Suppressor macrophage (primary cell): ENCODE results near the gene PSMG4.
"Not testable (repeated sequence)": the region's sequence is repeated elsewhere in the genome, so short reads cannot be mapped to it uniquely, and the experiment has no call there.

ENCODE experiments used
- DNase-seq, 4 experiments: peaks; one replicate each; pipeline ENCODE4 v3.0.0-alpha.2; 2020 to 2022

The PSMG4 gene

DNA sequence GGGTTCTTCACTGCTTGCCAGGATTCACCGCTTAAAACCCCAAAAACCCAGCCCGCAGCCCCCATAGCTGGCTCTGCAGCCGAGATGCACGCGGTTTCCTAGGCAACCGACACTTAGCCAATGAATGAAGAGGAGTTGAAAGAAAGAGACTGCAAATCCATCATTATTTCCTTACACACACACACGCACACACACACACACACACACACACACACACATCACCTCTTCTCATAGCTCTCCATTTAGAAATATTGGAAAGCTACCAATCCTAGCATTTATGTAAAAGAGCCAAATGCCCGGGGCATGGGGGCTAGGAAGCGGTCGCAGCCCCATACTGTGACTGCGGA, 27.9 kb upstream of the PSMG4 start:
- no peak for DNase-seq

GRCh38 chr6:3231247-3232016, 27.3 kb upstream of the PSMG4 start:
- DNase-seq: peak in 2 of 4 experiments; percentile 6 to 17

DNA sequence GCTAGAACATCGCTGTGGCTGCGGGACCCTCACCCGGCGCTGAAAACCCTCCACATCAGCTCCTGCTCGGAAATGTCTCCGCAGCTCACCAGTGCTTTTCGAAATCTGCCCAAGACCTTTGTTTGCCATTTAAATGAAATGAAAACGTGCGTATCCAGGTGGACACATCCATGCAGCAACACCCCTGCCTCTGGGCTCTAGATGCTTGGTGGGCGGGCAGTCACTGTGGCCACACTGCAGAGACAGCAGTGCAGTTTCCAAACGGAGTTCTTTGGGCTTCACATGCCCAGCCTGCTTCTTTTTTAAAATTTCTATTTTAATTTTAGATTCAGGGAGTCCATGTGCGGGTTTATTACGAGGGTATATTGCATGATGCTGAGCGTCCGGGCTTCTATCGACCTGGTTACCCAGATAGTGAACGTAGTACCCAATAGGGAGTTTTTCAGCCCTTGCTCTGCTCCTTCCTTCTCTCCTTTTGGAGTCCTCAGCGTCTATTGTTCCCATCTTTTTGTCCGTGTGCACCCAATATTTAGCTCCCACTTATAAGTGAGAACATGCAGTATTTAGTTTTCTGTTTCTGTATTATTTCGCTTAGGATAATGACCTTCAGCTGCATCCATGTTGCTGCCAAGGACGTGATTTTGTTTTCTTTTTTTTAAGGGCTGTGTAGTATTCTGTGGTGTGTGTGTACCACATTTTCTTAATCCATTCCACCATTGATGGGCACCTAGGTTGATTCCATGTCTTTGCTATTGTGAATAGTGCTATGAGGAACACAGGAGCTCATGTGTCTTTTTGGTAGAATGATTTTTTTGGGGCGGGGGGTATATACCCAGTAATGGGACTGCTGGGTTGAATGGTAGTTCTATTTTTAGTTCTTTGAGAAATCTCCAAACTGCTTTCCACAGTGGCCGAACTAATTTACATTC, 26.5 kb upstream of the PSMG4 start:
- DNase-seq: no peak

- DNase-seq: no peak
Measured at GRCh38 chr6:3233321-3233720, 25.4 kb upstream of the PSMG4 start.

DNA sequence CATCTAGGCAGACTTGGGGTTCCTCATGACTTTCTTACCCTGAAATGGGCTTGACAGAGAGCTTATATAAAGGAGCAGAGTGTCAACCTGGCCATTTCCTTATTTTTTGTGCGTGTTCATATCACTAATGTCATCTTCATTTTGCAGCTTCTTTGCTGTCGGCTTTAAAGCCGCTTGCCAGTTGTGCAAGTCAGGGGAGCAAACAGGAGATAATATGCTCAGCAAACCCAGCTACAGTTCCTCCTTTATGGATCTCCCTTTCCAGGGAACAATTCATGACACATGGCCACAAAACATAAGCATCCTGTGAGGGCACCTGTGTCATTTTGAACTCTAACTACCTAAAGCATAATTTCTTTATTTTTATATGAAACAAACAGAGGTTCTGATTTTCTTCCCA, 24.8 kb upstream of the PSMG4 start:
- DNase-seq: no peak

DNA sequence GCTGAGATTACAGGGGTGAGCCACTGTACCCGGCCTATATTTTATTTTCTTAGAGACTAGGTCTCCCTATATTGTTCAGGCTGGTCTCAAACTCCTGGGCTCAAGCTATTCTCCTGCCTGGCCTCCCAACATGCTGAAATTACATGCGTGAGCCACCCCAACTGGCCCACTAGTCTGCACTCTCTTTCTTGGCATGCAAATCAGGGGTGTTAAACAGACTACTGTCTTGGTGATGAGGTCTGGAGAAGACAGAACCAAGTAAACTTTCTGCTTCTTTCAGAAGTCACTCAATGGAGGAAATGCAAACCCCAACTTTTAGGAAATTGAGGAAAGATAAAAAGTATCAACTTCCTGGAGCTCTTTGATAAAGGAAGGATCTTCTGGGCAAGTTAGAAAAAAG, 23.3 kb upstream of the PSMG4 start:
- no peak for DNase-seq

DNA sequence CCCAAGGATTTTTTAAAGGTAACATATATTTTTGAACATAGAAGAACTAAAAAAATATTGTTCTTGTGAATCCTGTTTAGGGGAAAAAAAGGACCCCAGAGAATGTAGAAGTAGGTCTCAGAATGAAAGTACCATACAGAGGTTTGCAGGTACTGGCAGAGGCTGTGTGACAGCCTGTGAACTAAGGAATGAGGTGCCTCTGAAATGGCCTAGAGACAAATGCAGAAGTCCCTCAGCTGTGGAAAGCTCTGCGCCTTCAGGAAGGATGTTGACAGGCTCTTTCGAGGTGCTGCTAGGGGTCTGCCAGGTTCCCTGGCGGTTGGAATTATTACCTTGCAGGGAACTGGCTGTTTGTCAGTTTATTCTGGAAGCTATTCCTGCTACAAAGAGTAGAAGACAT, 22.7 kb upstream of the PSMG4 start:
- peak in 2 of 4 experiments; percentile 18 to 22 for DNase-seq

GRCh38 chr6:3237761-3238662, 20.7 kb upstream of the PSMG4 start:
- DNase-seq: peak; percentile 57 to 66 (median 63)

GRCh38 chr6:3239110-3239830, 19.5 kb upstream of the PSMG4 start:
- no peak for DNase-seq

- DNase-seq: no peak
Measured at GRCh38 chr6:3240595-3240994, 18.2 kb upstream of the PSMG4 start.

- DNase-seq: not testable (repeated sequence)
Measured at GRCh38 chr6:3241745-3242144, 17.0 kb upstream of the PSMG4 start.

- DNase-seq: no peak
Measured at GRCh38 chr6:3242768-3243167, 16.0 kb upstream of the PSMG4 start.

DNA sequence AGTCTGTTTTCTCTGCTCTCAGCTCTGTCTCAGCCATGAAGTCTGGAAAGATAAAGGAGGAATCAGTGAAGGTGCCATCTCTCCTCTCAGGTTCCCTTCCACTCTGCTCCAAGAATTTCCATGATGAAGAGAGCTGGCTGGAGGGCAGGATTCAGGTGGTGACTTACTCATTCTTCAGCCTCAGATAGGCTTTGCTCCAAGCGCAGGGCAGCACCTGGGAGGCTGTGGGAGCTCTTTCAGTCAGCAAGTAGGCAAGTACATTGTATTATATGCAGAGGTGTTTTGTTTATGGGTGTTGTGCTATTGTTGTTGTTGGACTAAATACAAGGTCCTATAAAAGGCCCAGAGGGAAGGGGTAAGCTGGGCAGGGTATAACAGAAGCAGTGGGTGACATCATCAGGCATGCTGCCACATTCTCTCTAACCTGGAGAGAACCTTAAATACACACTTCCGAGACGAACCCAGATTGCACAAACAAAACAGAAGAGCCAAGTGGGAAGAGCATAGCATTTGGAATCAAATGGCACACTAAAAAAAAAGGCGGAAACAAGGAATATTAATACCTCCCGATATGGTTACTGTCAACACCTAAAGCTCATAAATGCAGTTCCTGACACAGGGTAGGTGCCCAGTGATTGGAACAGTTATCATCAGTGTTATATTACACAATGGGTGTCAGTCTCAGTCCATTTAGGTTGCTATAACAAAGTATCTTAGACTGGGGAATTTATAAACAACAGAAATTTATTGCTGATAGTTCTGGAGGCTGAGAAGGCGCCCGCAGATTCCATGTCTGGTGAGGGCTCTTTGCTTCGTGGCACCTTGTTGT, 14.5 kb upstream of the PSMG4 start:
- DNase-seq: no peak

GRCh38 chr6:3244832-3245161, 13.9 kb upstream of the PSMG4 start:
- not testable (repeated sequence) for DNase-seq

DNA sequence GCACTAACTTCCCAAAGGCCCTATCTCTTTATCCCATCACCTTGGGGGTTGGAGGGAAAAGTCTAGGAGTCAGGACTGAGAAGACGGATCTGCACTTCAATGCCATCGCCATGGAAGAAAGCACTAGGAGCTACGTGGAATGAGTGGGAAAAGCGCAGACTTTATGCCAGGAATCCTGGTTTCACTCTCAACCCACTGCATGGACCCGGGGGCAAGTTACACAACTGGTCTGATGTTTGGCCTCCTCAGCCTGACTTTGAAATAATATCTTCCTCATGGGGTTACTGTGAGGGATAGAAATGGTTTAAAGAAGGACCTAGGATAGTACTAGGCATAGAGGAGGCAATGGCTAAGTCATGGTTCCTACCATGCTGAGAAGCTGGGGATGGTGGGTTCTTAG, 13.5 kb upstream of the PSMG4 start:
- no peak for DNase-seq

DNA sequence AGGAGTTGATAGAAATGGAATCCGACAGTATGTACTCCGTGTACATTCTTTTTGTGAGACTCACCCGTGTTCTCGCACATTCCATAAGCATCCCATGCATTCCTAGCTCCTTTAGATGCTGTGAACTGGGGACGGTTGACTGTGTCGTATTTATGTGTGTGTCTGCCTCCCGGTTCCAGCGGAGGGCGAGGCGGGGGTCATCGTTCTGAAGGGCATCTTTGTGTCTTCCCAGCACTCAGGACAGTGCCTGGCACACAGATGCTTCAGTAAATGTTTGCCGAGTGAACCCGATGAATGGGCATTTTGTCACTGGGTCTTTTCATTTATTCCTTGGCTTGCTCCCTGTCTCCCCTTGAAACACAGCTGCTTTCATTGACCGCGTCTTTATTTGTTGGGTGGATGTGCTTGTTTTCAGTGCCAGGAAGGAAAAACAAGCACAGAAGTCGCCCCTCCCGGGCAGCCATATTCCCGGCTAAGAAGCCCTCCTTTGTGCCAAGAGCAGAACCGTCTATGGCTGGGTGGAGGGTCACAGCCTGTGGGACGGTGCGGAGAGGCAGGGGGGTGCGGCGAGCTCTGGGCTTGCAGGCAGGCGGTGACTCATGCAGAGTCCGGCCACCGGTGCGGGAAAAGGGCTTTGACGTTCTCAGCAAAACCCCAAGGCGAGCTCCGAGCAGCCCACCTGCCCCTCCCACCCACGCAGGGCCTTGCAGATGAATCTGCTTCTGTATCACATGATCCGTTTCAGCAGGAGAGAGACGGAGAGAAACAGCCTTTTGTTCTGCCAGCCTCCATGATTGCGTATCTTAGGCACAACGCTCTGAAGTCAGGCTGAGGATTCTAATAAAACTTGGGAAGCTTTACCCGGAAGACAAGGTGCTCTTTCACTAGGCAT, 11.2 kb upstream of the PSMG4 start:
- peak in 2 of 4 experiments; percentile 8 to 18 for DNase-seq

GRCh38 chr6:3249821-3250220, 8.9 kb upstream of the PSMG4 start:
- DNase-seq: no peak

DNA sequence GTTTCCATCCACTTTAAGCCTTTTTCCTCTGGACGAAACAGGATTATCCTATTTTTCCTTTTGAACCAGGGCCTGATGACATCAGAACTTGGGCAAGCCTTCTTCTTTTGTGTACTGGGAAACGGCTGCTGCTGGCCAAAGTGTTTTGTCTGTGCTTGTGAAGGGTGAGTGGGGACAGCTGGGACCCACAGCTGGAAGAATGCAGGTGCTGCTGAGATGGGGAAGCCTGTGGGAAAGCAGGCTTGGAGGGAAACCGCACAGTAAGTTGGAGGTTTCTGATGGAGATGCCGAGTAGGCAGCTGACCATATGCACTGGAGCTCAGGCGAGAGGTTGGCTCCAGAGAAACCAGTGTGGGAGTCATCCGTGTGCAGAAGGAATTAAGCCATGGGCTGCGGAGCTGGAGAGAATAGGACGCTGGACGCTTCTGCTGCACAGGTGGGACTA, 8.5 kb upstream of the PSMG4 start:
- no peak for DNase-seq

DNA sequence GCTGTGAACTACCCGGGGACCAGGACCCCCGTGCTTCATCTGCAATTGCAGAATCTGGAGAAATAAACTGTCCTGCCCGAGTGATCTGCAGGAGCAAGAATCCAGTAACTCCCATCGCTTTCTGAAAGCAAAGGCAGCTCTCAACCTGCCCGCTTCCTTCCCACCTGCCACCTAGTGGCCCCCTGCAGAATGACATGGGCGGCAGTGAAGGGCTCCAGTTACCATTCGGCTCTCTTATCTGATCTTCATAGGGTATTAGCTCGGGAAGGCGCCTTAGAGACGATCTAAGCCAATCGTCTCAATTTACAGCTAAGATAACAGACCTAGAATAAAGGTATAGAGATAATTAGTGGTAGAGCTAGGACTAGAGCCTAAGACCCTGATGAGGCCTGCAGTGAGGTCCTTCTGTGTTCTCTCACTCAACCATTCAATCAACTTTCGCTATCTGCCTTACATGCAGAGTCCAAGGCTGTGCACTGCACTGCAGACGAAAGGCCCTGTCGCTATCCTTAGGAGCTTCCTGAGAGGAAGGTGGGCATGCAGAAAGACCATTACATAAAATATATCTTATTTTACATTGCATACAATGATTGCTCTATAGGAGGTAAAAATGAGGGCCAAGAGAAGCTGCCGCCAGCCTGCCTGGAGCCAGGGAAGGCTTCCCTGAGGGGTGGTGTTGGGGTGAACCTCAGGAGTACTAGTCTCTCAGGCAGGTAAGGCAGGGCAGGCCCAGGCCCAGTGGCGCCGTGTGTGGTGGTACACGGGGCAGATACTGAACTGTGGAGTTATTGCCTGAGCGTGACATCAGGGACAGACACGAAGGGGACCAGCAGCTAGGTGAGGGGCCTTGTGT, 7.1 kb upstream of the PSMG4 start:
- DNase-seq: peak; percentile 79 to 88 (median 86)
